Gastrocnemius medialis (tissue), 4 donors: ENCODE results near the gene SECISBP2. TPM values are rescaled to one million over a fixed set of nuclear protein-coding genes. Genes with fewer than 3 reads are reported as not detected.

ENCODE experiments used
- ATAC-seq, 2 donors: fragments of 150-250 bp; one replicate each; pipeline ENCODE4 v1.9.1; 2016
- DNase-seq, 2 donors: peaks; one replicate each; pipeline ENCODE4 v3.0.0-alpha.2; 2019
- H3K27ac ChIP-seq, 4 donors: fragments of 200-600 bp; sonication (generic); 1 replicate in 1 of 4; 2 replicates in 3 of 4; pipeline ENCODE4 v1.5.1; 2016 to 2018; ENCODE audit warnings: mild to moderate bottlenecking in 2 of 4, moderate library complexity in 1 of 4
- H3K27me3 ChIP-seq, 3 donors: fragments of 200-600 bp; sonication (generic) in 2 of 3; 1 replicate in 1 of 3; 2 replicates in 2 of 3; pipeline versions ENCODE4 v1.5.1 to v1.6.0; 2016 to 2019; ENCODE audit warnings: mild to moderate bottlenecking in 1 of 3, moderate library complexity in 1 of 3
- H3K36me3 ChIP-seq, 2 donors: fragments of 200-600 bp; sonication (generic) in 1 of 2; one replicate each; pipeline ENCODE4 v1.5.1; 2017 to 2018
- H3K4me1 ChIP-seq, 2 donors: fragments of 200-600 bp; sonication (generic) in 1 of 2; one replicate each; pipeline ENCODE4 v1.5.1; 2016 to 2017; ENCODE audit warnings: mild to moderate bottlenecking in 2 of 2
- H3K4me3 ChIP-seq, 4 donors: fragments of 200-600 bp; sonication (generic) in 3 of 4; 1 replicate in 1 of 4; 2 replicates in 3 of 4; pipeline ENCODE4 v1.5.1; 2016 to 2019; ENCODE audit warnings: mild to moderate bottlenecking in 2 of 4
- H3K9me3 ChIP-seq, 3 donors: fragments of 200-600 bp; sonication (generic) in 2 of 3; 1 replicate in 1 of 3; 2 replicates in 2 of 3; pipeline ENCODE4 v1.5.1; 2016 to 2019
- POLR2A ChIP-seq, 2 donors: fragments of 450-650 bp; IDR thresholded peaks; one replicate each; pipeline ENCODE4 v1.6.1; 2017; ENCODE audit warnings: antibody characterized with exemption in 2 of 2, mild to moderate bottlenecking in 2 of 2, moderate library complexity in 2 of 2
- in situ Hi-C, 4 donors: fragments of 200-750 bp; cut with MboI; loops; one replicate each; pipeline versions ENCODE4 v1.15.0 to v1.8.0; 2017; ENCODE audit warnings: low sequenced_read_pairs in 4 of 4
- intact Hi-C: fragments of 100-400 bp; cut with DNase I; formaldehyde crosslinking; loops from one replicate; pipeline ENCODE4 v1.15.1; 2023; ENCODE audit warnings: low total_unique reads
- total RNA-seq, 4 donors: library from RNA; depleted of rRNA; stranded (reverse); fragments of >200 nt; gene quantifications; one replicate each; pipeline versions ENCODE4 v1.1.0 to v1.2.3, GENCODE V29; 2016
- TF ChIP-seq, protein P1 (sequence below), 5 experiments: fragments of 450-650 bp in 3 of 5; fragments of 200-600 bp in 2 of 5; sonication (generic) in 2 of 5; IDR thresholded peaks in 4 of 5; conservative IDR thresholded peaks in 1 of 5; 1 replicate in 4 of 5; 2 replicates in 1 of 5; pipeline ENCODE4 v1.5.1; 2016 to 2019; ENCODE audit warnings: antibody characterized with exemption in 5 of 5, mild to moderate bottlenecking in 3 of 5, moderate library complexity in 3 of 5

SECISBP2 gene
- total RNA-seq, 4 donors from 2014 or later, result 40.2 to 70.8 (median 54.9) TPM

GRCh38 chr9:89376741-89377351, 58.5 kb downstream of the SECISBP2 start:
- in situ Hi-C loops, result no loop called here
- no peaks in the 10 kb centered on the region for H3K9me3 ChIP-seq
- intact Hi-C loops, result no loop called here
- no peak for DNase-seq
- no peak overlapping the region for H3K4me3 ChIP-seq
- peaks cover 0 to 33% of the 10 kb centered on the region in 2 donors for H3K36me3 ChIP-seq
- no peak for ATAC-seq
- no peak overlapping the region for H3K27ac ChIP-seq
- TF ChIP-seq POLR2A (IDR thresholded peaks at IDR 0.05), result no peak
- no peaks in the 10 kb centered on the region for H3K4me1 ChIP-seq
- no peaks in the 10 kb centered on the region for H3K27me3 ChIP-seq

DNA sequence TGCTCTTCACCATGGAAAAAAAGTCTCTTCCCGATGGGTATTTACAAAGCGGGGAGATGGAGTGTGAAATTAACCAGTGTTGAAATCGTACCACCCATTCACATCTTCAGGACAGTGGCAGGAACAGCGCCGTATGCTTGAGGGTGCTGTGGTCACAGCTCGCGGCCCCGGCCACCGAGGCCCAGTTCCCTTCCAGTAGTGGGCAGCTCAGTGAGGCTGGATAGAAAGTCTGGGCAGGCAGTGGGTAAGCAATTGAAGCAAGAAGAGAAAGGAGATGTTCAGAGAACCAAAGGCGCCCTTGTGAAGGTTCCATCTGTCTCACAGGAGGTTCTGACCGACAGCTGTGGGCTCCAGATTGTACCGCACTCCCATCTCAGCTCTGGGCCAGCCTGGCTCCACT, 59.1 kb downstream of the SECISBP2 start:
- intact Hi-C loops, result no loop called here
- no peak overlapping the region for H3K27ac ChIP-seq
- ATAC-seq (no peak), DNase-seq (no peak)
- no peaks in the 10 kb centered on the region for H3K27me3 ChIP-seq
- TF ChIP-seq, protein P1, sequence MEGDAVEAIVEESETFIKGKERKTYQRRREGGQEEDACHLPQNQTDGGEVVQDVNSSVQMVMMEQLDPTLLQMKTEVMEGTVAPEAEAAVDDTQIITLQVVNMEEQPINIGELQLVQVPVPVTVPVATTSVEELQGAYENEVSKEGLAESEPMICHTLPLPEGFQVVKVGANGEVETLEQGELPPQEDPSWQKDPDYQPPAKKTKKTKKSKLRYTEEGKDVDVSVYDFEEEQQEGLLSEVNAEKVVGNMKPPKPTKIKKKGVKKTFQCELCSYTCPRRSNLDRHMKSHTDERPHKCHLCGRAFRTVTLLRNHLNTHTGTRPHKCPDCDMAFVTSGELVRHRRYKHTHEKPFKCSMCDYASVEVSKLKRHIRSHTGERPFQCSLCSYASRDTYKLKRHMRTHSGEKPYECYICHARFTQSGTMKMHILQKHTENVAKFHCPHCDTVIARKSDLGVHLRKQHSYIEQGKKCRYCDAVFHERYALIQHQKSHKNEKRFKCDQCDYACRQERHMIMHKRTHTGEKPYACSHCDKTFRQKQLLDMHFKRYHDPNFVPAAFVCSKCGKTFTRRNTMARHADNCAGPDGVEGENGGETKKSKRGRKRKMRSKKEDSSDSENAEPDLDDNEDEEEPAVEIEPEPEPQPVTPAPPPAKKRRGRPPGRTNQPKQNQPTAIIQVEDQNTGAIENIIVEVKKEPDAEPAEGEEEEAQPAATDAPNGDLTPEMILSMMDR (IDR thresholded peaks at IDR 0.05 in 4 of 5, conservative IDR thresholded peaks at IDR 0.05 in 1 of 5), result no peak
- TF ChIP-seq POLR2A (IDR thresholded peaks at IDR 0.05), result no peak
- H3K4me1 ChIP-seq, result no peaks in the 10 kb centered on the region
- H3K36me3 ChIP-seq, result peaks cover 0 to 33% of the 10 kb centered on the region in 2 donors
- in situ Hi-C loops, result no loop called here
- no peaks in the 10 kb centered on the region for H3K9me3 ChIP-seq
- no peak overlapping the region for H3K4me3 ChIP-seq

DNA sequence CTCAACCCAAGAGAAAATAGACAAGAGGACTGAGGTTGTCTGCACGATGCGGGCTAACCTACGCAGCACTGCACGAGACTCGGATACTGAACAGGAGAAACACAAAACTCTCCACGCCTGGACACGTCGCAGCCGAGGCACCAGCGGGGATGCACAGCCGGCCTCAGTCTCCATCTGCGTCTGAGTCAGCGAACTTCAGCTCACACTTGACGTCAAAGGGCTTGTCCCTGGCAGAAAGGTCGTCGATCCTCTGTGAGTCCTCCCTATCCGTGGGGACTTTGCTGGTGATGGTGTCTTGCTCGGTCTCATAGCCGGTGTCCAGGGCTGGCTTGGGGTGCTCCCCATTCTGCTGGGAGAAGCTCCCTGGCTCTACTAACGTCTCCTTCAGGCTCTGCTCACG, 60.2 kb downstream of the SECISBP2 start:
- DNase-seq, result no peak
- no peak overlapping the region for H3K27ac ChIP-seq
- no peaks in the 10 kb centered on the region for H3K27me3 ChIP-seq
- intact Hi-C loops, result no loop called here
- no peak for ATAC-seq
- H3K4me1 ChIP-seq, result no peaks in the 10 kb centered on the region
- H3K36me3 ChIP-seq, result peaks cover 0 to 33% of the 10 kb centered on the region in 2 donors
- in situ Hi-C loops, result no loop called here
- H3K4me3 ChIP-seq, result no peak overlapping the region
- no peaks in the 10 kb centered on the region for H3K9me3 ChIP-seq
- TF ChIP-seq, protein P1 (IDR thresholded peaks at IDR 0.05 in 4 of 5, conservative IDR thresholded peaks at IDR 0.05 in 1 of 5), result no peak
- no peak for TF ChIP-seq POLR2A (IDR thresholded peaks at IDR 0.05)

GRCh38 chr9:89379031-89379430, 60.7 kb downstream of the SECISBP2 start:
- Histone ChIP-seq H3K4me3 (no peak overlapping the region), H3K36me3 (peaks cover 0 to 33% of the 10 kb centered on the region in 2 donors), H3K9me3 (no peaks in the 10 kb centered on the region), H3K27ac (no peak overlapping the region), H3K27me3 (no peaks in the 10 kb centered on the region), H3K4me1 (no peaks in the 10 kb centered on the region)
- ATAC-seq (no peak), DNase-seq (no peak)
- intact Hi-C loops, result no loop called here
- in situ Hi-C loops, result no loop called here
- TF ChIP-seq POLR2A (IDR thresholded peaks at IDR 0.05), result no peak
- TF ChIP-seq, protein P1 (IDR thresholded peaks at IDR 0.05 in 4 of 5, conservative IDR thresholded peaks at IDR 0.05 in 1 of 5), result no peak

GRCh38 chr9:89379508-89380115, 61.3 kb downstream of the SECISBP2 start:
- H3K9me3 ChIP-seq, result no peaks in the 10 kb centered on the region
- H3K4me1 ChIP-seq, result no peaks in the 10 kb centered on the region
- no peak for TF ChIP-seq POLR2A (IDR thresholded peaks at IDR 0.05)
- TF ChIP-seq, protein P1 (IDR thresholded peaks at IDR 0.05 in 4 of 5, conservative IDR thresholded peaks at IDR 0.05 in 1 of 5), result no peak
- DNase-seq (no peak), ATAC-seq (no peak)
- H3K36me3 ChIP-seq, result peaks cover 0 to 33% of the 10 kb centered on the region in 2 donors
- in situ Hi-C loops (no loop called here), intact Hi-C loops (loop anchor here (10.0 kb wide), 1 partner anchor 1815 kb away; no protein-coding TSS in a partner anchor)
- no peak overlapping the region for H3K27ac ChIP-seq
- no peak overlapping the region for H3K4me3 ChIP-seq
- no peaks in the 10 kb centered on the region for H3K27me3 ChIP-seq
